H1 (cell line): ENCODE results near the gene TIMP4. TPM values are rescaled to one million over a fixed set of nuclear protein-coding genes. Genes with fewer than 3 reads are reported as not detected.

Experiments
- ASH2L ChIP-seq: fragments of 200-600, 300-600 bp; sonication (generic); IDR thresholded peaks from one replicate; pipeline ENCODE4 v1.7.1; 2017; ENCODE audit warnings: low read length
- CTBP2 ChIP-seq: IDR thresholded peaks from 2 replicates; pipeline ENCODE4 v1.7.0; 2011; ENCODE audit warnings: borderline replicate concordance, mild to moderate bottlenecking, moderate library complexity, mixed read lengths, low read length; ENCODE audit not compliant: insufficient read depth, insufficient read length
- GABPA ChIP-seq: IDR thresholded peaks from 2 replicates; pipeline ENCODE4 v1.6.1; 2011; ENCODE audit warnings: mild to moderate bottlenecking, low read length, moderate library complexity, borderline replicate concordance; ENCODE audit not compliant: insufficient read depth
- GTF2F1 ChIP-seq: IDR thresholded peaks from 2 replicates; pipeline ENCODE4 v1.6.1; 2012; ENCODE audit warnings: low read depth, low read length, improper control_type of control experiment, borderline replicate concordance
- NANOG ChIP-seq: IDR thresholded peaks from 2 replicates; pipeline ENCODE4 v1.6.1; 2011; ENCODE audit warnings: low read length, low read depth, mild to moderate bottlenecking, inconsistent platforms; ENCODE audit not compliant: insufficient read depth, poor library complexity, severe bottlenecking
- SIRT6 ChIP-seq: IDR thresholded peaks from one replicate; pipeline ENCODE4 v1.7.1; 2012; ENCODE audit warnings: low read length, inconsistent platforms
- SUZ12 ChIP-seq: fragments of 200-600 bp; sonication (generic); IDR thresholded peaks from 2 replicates; pipeline ENCODE4 v1.6.1; 2012; ENCODE audit warnings: mild to moderate bottlenecking, inconsistent platforms, low read length, moderate library complexity, mixed read lengths
- TAF7 ChIP-seq: optimal IDR thresholded peaks from 2 replicates; pipeline ENCODE3; 2011; ENCODE audit warnings: low read depth, mild to moderate bottlenecking, inconsistent platforms, low read length, moderate library complexity, borderline replicate concordance
- TCF12 ChIP-seq: IDR thresholded peaks from 2 replicates; pipeline ENCODE4 v1.6.1; 2011; ENCODE audit warnings: low read depth, mild to moderate bottlenecking, low read length
- polyA plus RNA-seq, 7 experiments: library from polyadenylated mRNA; depleted of rRNA in 3 of 7; stranded (reverse) in 5 of 7; unstranded in 2 of 7; fragments of >200 nt in 5 of 7; fragments of 200-250 nt in 2 of 7; gene quantifications; 1 replicate in 5 of 7; 2 replicates in 1 of 7; 4 replicates in 1 of 7; pipeline versions ENCODE4 v1.2.1 to v1.2.3, GENCODE V29; 2011 to 2013; ENCODE audit warnings: missing spikeins in 2 of 7, mixed read lengths in 2 of 7
- total RNA-seq: library from RNA; stranded (reverse); fragmentation: NEBNext Ultra II Directional; extraction: Animal tissue kit (Norgen Biotek cat#: 25700); gene quantifications from 2 replicates; pipeline ENCODE4 v1.2.1, GENCODE V29; 2021

Gene TIMP4
- total and polyA plus RNA-seq, 2 of the 8 experiments (the other 6 are each of a cell fraction or from before 2014, with no cell fraction given), result 5.1 to 8.7 TPM

DNA sequence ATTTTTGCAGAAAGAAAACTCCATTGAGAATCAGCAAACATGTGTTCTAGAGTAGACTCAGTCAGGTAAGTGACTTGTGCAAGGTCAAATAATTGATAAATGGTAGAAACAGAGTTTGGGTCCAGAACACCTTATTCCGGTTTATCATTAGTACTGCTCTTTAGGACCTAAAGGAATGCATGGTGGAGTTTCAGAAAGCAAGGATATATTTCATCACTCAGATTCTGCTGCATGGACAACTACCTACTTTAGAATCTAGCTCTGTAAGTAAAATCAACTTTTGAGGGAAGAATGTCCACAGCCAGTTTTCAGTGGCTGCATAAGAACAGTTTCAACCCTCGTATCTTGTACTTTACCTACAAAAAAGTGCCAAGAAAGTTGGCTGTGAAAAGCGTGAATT lies 43.6 kb downstream of the TIMP4 start (continued):
- TF ChIP-seq CTBP2, result no peak
- no peak for TF ChIP-seq SUZ12
- TF ChIP-seq GABPA, result no peak
- no peak for TF ChIP-seq SIRT6
- no peak for TF ChIP-seq TAF7
- TF ChIP-seq GTF2F1, result no peak
- TF ChIP-seq ASH2L, result no peak
- no peak for TF ChIP-seq NANOG
- no peak for TF ChIP-seq TCF12
- TF ChIP-seq, all 59 proteins: peak for 0
